GM18868 (cell line): ENCODE measurements around the gene CCDC90B.
"Not testable (repeated sequence)": the region's sequence is repeated elsewhere in the genome, so short reads cannot be mapped to it uniquely, and the experiment has no call there.

Experiments
- ATAC-seq: cut with Tn5 transposase; IDR thresholded peaks from one replicate; pipeline ENCODE4 v1.9.1; 2021; ENCODE audit warnings: mild to moderate bottlenecking, moderate library complexity; ENCODE audit not compliant: unreplicated experiment

The CCDC90B gene, protein sequence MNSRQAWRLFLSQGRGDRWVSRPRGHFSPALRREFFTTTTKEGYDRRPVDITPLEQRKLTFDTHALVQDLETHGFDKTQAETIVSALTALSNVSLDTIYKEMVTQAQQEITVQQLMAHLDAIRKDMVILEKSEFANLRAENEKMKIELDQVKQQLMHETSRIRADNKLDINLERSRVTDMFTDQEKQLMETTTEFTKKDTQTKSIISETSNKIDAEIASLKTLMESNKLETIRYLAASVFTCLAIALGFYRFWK

DNA sequence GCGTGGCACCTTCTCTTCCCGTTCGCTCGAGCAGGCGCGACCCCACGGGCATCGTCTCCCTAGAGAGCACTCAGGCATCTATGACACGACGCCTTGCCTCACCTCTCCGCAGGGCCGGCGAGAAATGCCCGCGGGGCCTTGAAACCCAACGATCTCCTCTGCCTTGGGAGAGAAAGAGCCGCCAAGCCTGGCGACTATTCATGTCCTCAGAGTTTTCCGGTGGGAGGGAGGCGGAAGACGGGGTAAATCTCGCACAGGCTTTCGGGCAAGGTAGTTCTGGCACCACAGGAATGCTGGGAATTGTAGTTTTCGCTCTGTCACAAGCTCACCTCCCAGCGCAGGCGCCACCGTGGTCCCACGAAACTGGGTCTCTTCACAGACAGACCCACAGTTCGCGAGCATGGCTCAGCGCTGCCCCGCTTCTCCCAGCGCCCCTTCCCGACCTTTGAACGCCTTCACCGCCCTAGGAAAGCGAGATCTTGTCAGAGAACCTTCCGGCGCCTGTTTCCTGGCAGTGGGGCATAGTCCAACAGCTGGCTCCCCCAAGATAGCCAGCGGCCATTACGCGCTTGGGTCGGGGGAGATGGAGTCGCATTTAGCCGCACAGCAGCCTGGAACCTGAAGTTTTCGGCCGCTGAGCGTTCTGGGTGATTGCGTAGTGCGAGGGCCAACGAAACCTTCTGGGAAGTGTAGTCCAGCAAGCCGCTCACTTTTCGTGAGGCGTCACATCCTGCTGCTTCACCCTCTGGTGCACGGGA lies at the start of gene CCDC90B:
TSS of gene CCDC90B (minus strand) at position 597 of the 758 bp plus-strand sequence. CDS start at position 202, 395 bp downstream.
- peak; percentile 88 for ATAC-seq

- no peak for ATAC-seq
These were observed 49.4 kb upstream of the CCDC90B start for GRCh38 chr11:83335446-83336070.

DNA sequence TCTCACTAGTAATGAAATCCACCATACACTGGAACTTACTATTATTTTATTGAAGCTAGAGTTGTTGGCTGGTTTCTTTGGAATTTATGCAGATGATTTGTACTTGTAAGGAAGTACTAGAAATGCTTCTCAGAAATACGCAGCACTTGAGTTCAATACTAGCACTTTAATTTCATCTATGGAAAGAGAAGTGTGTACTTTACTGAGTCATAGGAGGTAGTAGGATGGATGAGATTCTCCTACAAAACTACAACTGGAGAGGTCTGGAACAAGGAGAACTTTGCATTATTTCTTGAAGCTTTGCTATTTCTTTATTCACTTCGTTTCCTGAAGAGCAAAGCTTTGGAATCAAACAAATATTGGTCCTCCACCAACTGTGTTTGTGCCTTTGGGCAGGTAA lies 44.1 kb upstream of the CCDC90B start:
- no peak for ATAC-seq

DNA sequence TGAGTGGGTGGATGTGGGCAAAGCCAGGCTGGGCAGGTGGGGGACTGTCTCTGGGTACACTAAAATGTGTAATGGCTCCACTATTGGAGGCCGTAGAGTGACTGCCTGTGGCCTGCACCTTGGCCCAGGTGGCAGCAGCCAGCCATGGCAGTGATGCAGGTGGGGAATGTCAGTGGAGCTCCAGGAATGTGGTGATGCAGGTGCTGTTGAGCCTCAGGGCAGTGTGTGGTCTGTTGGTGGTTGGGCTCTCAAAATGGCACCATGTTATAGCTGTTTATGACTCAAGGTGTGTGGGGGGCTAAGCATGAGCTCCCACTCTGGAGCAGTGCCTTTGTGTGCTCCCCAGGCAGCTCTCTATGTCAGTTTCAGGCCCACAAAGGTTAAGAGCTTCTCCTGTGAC lies 40.2 kb upstream of the CCDC90B start:
- no peak for ATAC-seq

DNA sequence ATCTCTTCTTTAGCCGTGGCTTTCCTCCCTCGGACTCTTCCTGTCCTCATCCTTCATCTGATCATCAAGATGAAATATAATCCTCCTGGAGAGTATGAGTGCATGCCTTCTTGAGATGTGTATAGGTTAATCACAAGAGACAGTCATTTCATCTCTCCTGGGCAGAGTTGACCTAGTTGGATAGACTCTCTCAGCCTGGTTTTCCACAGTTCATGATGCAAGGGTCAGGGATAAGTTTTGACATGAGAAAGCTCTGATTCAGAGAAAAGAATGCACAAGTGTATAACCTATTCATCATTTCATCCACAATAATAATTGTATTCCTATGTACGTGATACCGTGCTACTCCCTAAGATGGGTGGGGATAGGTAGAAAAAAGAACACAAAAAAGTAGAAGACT lies 33.2 kb upstream of the CCDC90B start:
- ATAC-seq, result no peak

- no peak for ATAC-seq
These were observed 32.8 kb upstream of the CCDC90B start for GRCh38 chr11:83318931-83319330.

GRCh38 chr11:83317757-83318690 lies 31.9 kb upstream of the CCDC90B start:
- ATAC-seq, result no peak

GRCh38 chr11:83316897-83317268 lies 30.7 kb upstream of the CCDC90B start:
- not testable (repeated sequence) for ATAC-seq

- not testable (repeated sequence) for ATAC-seq
These were observed 30.2 kb upstream of the CCDC90B start for GRCh38 chr11:83316143-83316896.

GRCh38 chr11:83312430-83312829 lies 26.3 kb upstream of the CCDC90B start:
- ATAC-seq, result no peak

DNA sequence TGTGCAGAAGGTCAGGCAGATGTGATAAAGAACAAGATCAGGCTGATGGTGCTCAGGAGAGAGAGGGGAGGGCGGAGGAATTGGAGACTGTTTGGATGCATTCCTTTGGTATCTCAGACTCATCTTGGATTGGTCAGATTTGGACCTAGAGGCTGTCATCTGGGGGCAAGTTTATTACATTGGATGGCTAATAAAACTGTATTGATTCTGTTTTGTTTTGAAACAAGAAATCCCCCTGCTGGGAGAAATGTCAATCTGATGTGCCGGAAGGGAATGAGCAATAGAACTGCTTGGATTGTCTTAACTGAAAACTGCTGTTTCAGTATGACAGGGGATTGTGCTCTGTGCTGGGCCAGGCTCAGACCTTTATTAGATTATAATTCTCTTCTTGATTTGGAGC lies 25.5 kb upstream of the CCDC90B start:
- ATAC-seq, result no peak

GRCh38 chr11:83310718-83311117 lies 24.6 kb upstream of the CCDC90B start:
- no peak for ATAC-seq

DNA sequence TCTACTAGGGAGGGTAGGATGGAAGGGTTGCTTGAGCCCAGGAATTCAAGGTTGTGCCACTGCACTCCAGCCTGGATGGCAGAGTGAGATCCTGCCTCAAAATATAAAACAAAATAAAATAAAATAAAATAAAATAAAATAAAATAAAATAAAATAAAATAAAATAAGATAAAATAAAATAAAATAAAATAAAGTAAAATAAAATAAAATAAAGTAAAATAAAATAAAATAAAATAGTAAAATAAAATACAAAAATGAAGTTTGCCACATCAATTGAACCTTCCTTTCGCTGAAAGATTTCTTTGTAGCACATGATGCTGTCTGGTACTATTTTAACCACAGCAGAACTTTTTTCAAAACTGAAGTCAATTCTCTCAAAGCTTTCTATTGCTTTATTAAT lies 22.4 kb upstream of the CCDC90B start:
- not testable (repeated sequence) for ATAC-seq

GRCh38 chr11:83306200-83307080 lies 20.3 kb upstream of the CCDC90B start:
- ATAC-seq, result no peak

DNA sequence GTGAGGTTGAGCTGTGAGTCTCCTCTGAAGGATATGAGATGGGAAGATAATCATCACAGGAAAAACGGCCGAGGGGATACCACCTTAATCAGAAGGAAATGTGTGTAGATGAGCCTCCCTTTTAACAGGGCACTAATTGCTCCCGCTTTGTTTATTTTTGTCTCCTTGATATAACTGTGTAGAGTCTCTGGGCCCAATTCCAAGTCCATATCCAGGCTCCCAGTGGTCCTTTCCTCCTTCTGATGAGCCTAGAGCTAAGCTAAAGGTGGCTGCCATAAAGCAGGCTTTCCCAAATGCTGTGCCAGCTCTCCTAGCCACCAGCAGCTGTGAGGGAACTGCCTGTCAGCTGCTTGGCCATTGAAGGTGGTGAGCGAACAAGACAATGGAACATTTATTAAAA lies 17.1 kb upstream of the CCDC90B start:
- no peak for ATAC-seq

- no peak for ATAC-seq
These were observed 16.0 kb upstream of the CCDC90B start for GRCh38 chr11:83302151-83302550.

GRCh38 chr11:83299681-83300080 lies 13.5 kb upstream of the CCDC90B start:
- no peak for ATAC-seq

GRCh38 chr11:83294208-83294607 lies 8.0 kb upstream of the CCDC90B start:
- ATAC-seq, result no peak

GRCh38 chr11:83293457-83293774 lies 7.2 kb upstream of the CCDC90B start:
- no peak for ATAC-seq
